ENCODE results near the gene ANGPTL2. TPM values are rescaled to one million over a fixed set of nuclear protein-coding genes. Genes with fewer than 3 reads are reported as not detected.

Gene ANGPTL2
- total RNA-seq, 1 experiment from 2014 or later = 0.08 TPM

DNA sequence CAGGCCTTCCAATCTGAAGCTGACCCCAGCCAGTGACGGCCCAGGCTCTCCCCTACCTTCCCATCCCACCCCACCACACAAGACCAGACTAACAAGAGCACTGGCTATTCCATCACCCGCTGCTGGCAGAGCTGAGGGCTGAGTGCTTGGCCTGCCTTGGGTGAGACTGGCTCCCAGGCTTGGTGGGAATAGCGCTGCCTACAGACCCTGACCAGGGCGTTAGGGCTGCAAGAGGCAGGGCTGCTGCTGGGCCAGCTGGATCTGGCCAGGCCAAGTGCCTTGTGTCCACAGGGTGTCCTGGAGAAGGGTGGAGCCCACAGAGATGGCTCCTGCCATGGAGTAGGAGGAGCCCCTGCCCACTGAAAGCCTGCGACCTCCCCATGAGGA, 31.6 kb upstream of the ANGPTL2 start:
- intact Hi-C loops (cut with micrococcal nuclease; ENCODE audit: unreplicated experiment) (no loop called here), in situ Hi-C loops (cut with HindIII; ENCODE audit: low pct_unique_long_range_greater_than_20kb, low sequenced_read_pairs) (no loop called here)
- BruUV-seq (replicated peaks) = no TSS peak

DNA sequence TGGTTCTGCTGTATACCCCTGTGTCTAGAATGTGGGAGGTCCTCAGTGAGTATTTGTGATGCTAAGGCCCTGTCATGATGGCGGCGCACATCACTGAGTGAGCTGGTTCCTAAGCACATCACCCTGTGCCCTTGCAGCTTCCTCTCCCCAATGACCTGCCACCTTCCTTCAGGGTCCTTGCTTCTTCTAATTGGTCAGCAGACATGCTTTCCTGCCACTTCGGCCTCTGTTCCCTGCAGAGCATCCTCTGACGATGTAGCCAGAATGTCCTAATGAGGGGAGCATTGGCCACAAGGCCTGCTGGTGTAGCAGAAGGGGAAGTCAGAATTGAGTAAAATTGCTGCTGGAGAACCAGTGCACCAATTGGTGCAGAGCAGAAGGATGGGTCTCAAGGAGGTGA, 31.1 kb upstream of the ANGPTL2 start:
- intact Hi-C loops (cut with micrococcal nuclease; ENCODE audit: unreplicated experiment) = no loop called here
- H3K36me3 ChIP-seq (ENCODE audit: control insufficient read depth, insufficient read depth, low read length) = no peaks in the 10 kb centered on the region
- H3K4me1 ChIP-seq (ENCODE audit: control insufficient read depth, insufficient read depth, low read length) = no peaks in the 10 kb centered on the region
- BruUV-seq (replicated peaks) = no TSS peak
- no peak overlapping the region for H3K4me3 ChIP-seq (ENCODE audit: low read depth in 2 of 2, low read length in 2 of 2)
- H3K9me3 ChIP-seq (ENCODE audit: control insufficient read depth, insufficient read depth, low read depth, low read length) = no peaks in the 10 kb centered on the region
- H3K27me3 ChIP-seq (ENCODE audit: control insufficient read depth, insufficient read depth, low read length) = no peaks in the 10 kb centered on the region
- H3K27ac ChIP-seq (ENCODE audit: low read length) = no peak overlapping the region
- TF ChIP-seq TCF7L2 (IDR thresholded peaks at IDR 0.05; ENCODE audit: low read depth, low read length) (no peak), CTCF (IDR thresholded peaks at IDR 0.05) (no peak), SIN3A (IDR thresholded peaks at IDR 0.05; ENCODE audit: borderline replicate concordance, insufficient read depth, low read depth, low read length) (no peak), POLR2AphosphoS5 (IDR thresholded peaks at IDR 0.05; ENCODE audit: low read depth, low read length) (no peak)
- TF ChIP-seq, protein P1, sequence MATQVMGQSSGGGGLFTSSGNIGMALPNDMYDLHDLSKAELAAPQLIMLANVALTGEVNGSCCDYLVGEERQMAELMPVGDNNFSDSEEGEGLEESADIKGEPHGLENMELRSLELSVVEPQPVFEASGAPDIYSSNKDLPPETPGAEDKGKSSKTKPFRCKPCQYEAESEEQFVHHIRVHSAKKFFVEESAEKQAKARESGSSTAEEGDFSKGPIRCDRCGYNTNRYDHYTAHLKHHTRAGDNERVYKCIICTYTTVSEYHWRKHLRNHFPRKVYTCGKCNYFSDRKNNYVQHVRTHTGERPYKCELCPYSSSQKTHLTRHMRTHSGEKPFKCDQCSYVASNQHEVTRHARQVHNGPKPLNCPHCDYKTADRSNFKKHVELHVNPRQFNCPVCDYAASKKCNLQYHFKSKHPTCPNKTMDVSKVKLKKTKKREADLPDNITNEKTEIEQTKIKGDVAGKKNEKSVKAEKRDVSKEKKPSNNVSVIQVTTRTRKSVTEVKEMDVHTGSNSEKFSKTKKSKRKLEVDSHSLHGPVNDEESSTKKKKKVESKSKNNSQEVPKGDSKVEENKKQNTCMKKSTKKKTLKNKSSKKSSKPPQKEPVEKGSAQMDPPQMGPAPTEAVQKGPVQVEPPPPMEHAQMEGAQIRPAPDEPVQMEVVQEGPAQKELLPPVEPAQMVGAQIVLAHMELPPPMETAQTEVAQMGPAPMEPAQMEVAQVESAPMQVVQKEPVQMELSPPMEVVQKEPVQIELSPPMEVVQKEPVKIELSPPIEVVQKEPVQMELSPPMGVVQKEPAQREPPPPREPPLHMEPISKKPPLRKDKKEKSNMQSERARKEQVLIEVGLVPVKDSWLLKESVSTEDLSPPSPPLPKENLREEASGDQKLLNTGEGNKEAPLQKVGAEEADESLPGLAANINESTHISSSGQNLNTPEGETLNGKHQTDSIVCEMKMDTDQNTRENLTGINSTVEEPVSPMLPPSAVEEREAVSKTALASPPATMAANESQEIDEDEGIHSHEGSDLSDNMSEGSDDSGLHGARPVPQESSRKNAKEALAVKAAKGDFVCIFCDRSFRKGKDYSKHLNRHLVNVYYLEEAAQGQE (IDR thresholded peaks at IDR 0.05; ENCODE audit: insufficient read depth in 1 of 2, low read depth in 2 of 2, low read length in 1 of 2) = no peak
- DNase-seq (ENCODE audit: low read depth, low spot score) (no peak), ATAC-seq (no peak)
- in situ Hi-C loops (cut with HindIII; ENCODE audit: low pct_unique_long_range_greater_than_20kb, low sequenced_read_pairs) = no loop called here
- POLR2A ChIA-PET = no interaction called here
- CTCF ChIA-PET = no interaction called here

More for the DNA sequence above, 31.6 kb upstream of the ANGPTL2 start:
- TF ChIP-seq POLR2AphosphoS5 (IDR thresholded peaks at IDR 0.05; ENCODE audit: low read depth, low read length) (no peak), CTCF (IDR thresholded peaks at IDR 0.05) (no peak), SIN3A (IDR thresholded peaks at IDR 0.05; ENCODE audit: borderline replicate concordance, insufficient read depth, low read depth, low read length) (no peak), TCF7L2 (IDR thresholded peaks at IDR 0.05; ENCODE audit: low read depth, low read length) (no peak)
- TF ChIP-seq, protein P1 (IDR thresholded peaks at IDR 0.05; ENCODE audit: insufficient read depth in 1 of 2, low read depth in 2 of 2, low read length in 1 of 2) = no peak
- Histone ChIP-seq H3K4me1 (ENCODE audit: control insufficient read depth, insufficient read depth, low read length) (peaks cover 2% of the 10 kb centered on the region; the same call in 1 of the 2 replicates), H3K4me3 (ENCODE audit: low read depth in 2 of 2, low read length in 2 of 2) (no peak overlapping the region), H3K27ac (ENCODE audit: low read length) (no peak overlapping the region), H3K36me3 (ENCODE audit: control insufficient read depth, insufficient read depth, low read length) (no peaks in the 10 kb centered on the region), H3K9me3 (ENCODE audit: control insufficient read depth, insufficient read depth, low read depth, low read length) (no peaks in the 10 kb centered on the region), H3K27me3 (ENCODE audit: control insufficient read depth, insufficient read depth, low read length) (no peaks in the 10 kb centered on the region)
- ATAC-seq (no peak), DNase-seq (ENCODE audit: low read depth, low spot score) (no peak)
- POLR2A ChIA-PET = no interaction called here
- CTCF ChIA-PET = no interaction called here

Data from Panc1 (cell line).